ENCODE results near the gene ALDH3B2. TPM values are rescaled to one million over a fixed set of nuclear protein-coding genes. Genes with fewer than 3 reads are reported as not detected.

Gene ALDH3B2
- total and polyA plus RNA-seq, 2 of the 8 experiments (the other 6 are each of a cell fraction or from before 2014, with no cell fraction given) = not detected

DNA sequence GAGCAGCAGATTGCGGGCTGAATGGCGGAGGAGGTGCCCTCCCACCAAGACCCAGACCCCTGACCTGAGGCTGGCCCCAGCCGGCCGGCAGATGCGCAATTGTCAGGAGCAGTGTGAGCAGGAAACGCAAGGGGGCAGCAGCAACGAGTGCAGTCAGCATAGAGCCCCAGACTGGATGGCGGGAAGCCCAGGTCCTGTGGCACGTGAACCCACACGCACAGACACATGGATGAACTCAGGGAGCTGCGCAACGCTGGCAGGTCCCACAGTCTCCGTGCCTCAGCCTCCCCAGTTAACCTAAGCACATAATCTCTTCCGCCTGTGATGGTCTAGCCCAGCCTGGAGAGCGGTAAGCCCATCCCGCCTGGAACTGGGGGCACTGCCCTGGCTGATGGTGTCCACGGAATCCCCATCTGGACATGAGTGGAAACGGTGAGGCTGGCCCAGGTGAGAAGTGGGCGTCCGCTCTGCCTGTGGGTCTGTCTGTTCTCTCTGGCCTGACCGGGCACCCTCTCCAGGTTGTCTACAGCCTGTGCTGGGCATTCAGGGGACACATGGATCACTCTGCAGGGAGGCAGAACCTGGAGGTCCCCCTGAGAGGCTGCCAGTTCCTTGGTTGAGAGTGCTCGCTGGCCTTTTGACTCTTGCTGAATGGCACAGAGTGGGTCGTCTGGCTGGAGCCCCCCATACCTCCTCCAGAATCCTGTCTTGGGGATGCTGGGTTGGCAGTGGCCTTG, 34.2 kb downstream of the ALDH3B2 start (continued):
- TF ChIP-seq, protein P1, sequence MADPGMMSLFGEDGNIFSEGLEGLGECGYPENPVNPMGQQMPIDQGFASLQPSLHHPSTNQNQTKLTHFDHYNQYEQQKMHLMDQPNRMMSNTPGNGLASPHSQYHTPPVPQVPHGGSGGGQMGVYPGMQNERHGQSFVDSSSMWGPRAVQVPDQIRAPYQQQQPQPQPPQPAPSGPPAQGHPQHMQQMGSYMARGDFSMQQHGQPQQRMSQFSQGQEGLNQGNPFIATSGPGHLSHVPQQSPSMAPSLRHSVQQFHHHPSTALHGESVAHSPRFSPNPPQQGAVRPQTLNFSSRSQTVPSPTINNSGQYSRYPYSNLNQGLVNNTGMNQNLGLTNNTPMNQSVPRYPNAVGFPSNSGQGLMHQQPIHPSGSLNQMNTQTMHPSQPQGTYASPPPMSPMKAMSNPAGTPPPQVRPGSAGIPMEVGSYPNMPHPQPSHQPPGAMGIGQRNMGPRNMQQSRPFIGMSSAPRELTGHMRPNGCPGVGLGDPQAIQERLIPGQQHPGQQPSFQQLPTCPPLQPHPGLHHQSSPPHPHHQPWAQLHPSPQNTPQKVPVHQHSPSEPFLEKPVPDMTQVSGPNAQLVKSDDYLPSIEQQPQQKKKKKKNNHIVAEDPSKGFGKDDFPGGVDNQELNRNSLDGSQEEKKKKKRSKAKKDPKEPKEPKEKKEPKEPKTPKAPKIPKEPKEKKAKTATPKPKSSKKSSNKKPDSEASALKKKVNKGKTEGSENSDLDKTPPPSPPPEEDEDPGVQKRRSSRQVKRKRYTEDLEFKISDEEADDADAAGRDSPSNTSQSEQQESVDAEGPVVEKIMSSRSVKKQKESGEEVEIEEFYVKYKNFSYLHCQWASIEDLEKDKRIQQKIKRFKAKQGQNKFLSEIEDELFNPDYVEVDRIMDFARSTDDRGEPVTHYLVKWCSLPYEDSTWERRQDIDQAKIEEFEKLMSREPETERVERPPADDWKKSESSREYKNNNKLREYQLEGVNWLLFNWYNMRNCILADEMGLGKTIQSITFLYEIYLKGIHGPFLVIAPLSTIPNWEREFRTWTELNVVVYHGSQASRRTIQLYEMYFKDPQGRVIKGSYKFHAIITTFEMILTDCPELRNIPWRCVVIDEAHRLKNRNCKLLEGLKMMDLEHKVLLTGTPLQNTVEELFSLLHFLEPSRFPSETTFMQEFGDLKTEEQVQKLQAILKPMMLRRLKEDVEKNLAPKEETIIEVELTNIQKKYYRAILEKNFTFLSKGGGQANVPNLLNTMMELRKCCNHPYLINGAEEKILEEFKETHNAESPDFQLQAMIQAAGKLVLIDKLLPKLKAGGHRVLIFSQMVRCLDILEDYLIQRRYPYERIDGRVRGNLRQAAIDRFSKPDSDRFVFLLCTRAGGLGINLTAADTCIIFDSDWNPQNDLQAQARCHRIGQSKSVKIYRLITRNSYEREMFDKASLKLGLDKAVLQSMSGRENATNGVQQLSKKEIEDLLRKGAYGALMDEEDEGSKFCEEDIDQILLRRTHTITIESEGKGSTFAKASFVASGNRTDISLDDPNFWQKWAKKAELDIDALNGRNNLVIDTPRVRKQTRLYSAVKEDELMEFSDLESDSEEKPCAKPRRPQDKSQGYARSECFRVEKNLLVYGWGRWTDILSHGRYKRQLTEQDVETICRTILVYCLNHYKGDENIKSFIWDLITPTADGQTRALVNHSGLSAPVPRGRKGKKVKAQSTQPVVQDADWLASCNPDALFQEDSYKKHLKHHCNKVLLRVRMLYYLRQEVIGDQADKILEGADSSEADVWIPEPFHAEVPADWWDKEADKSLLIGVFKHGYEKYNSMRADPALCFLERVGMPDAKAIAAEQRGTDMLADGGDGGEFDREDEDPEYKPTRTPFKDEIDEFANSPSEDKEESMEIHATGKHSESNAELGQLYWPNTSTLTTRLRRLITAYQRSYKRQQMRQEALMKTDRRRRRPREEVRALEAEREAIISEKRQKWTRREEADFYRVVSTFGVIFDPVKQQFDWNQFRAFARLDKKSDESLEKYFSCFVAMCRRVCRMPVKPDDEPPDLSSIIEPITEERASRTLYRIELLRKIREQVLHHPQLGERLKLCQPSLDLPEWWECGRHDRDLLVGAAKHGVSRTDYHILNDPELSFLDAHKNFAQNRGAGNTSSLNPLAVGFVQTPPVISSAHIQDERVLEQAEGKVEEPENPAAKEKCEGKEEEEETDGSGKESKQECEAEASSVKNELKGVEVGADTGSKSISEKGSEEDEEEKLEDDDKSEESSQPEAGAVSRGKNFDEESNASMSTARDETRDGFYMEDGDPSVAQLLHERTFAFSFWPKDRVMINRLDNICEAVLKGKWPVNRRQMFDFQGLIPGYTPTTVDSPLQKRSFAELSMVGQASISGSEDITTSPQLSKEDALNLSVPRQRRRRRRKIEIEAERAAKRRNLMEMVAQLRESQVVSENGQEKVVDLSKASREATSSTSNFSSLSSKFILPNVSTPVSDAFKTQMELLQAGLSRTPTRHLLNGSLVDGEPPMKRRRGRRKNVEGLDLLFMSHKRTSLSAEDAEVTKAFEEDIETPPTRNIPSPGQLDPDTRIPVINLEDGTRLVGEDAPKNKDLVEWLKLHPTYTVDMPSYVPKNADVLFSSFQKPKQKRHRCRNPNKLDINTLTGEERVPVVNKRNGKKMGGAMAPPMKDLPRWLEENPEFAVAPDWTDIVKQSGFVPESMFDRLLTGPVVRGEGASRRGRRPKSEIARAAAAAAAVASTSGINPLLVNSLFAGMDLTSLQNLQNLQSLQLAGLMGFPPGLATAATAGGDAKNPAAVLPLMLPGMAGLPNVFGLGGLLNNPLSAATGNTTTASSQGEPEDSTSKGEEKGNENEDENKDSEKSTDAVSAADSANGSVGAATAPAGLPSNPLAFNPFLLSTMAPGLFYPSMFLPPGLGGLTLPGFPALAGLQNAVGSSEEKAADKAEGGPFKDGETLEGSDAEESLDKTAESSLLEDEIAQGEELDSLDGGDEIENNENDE (IDR thresholded peaks at IDR 0.05; ENCODE audit: insufficient replicate concordance, low read length) = no peak
- TF ChIP-seq, protein P2, sequence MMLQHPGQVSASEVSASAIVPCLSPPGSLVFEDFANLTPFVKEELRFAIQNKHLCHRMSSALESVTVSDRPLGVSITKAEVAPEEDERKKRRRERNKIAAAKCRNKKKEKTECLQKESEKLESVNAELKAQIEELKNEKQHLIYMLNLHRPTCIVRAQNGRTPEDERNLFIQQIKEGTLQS (IDR thresholded peaks at IDR 0.05; ENCODE audit: insufficient read depth, low read depth, low read length) = no peak
- TF ChIP-seq GTF2F1 (IDR thresholded peaks at IDR 0.05; ENCODE audit: borderline replicate concordance, low read depth, low read length) (peak; percentile 79; the same call in 1 of the 2 replicates), SRF (IDR thresholded peaks at IDR 0.05; ENCODE audit: low read depth, low read length) (no peak), SAP30 (IDR thresholded peaks at IDR 0.05; ENCODE audit: insufficient read depth, insufficient replicate concordance, low read length) (no peak), NRF1 (IDR thresholded peaks at IDR 0.05; ENCODE audit: low read depth, low read length) (no peak), HDAC6 (IDR thresholded peaks at IDR 0.05; ENCODE audit: low read depth, low read length) (no peak), FOSL1 (IDR thresholded peaks at IDR 0.05; ENCODE audit: insufficient read depth, low read depth, low read length) (no peak), CBX8 (IDR thresholded peaks at IDR 0.05; ENCODE audit: borderline replicate concordance, low read depth, low read length) (no peak)

All from H1 (cell line).